ENCODE results near the gene LLCFC1. TPM values are rescaled to one million over a fixed set of nuclear protein-coding genes. Genes with fewer than 3 reads are reported as not detected.

LLCFC1 gene
- total RNA-seq, 1 experiment from 2014 or later: not detected

GRCh38 chr7:142890874-142891485 is 48.3 kb upstream of the LLCFC1 start:
- Histone ChIP-seq H3K27ac (ENCODE audit: low read length) (no peak overlapping the region), H3K27me3 (ENCODE audit: control insufficient read depth, insufficient read depth, low read length) (no peaks in the 10 kb centered on the region; the same call in 1 of the 2 replicates), H3K9me3 (ENCODE audit: control insufficient read depth, insufficient read depth, low read depth, low read length) (no peaks in the 10 kb centered on the region), H3K4me3 (ENCODE audit: low read depth in 2 of 2, low read length in 2 of 2) (no peak overlapping the region), H3K36me3 (ENCODE audit: control insufficient read depth, insufficient read depth, low read length) (no peaks in the 10 kb centered on the region), H3K4me1 (ENCODE audit: control insufficient read depth, insufficient read depth, low read length) (no peaks in the 10 kb centered on the region)
- ChIA-PET CTCF (no interaction called here), POLR2A (no interaction called here)
- no TSS peak for BruUV-seq (replicated peaks)
- no peak for ATAC-seq
- in situ Hi-C loops (cut with HindIII; ENCODE audit: low pct_unique_long_range_greater_than_20kb, low sequenced_read_pairs) (no loop called here), intact Hi-C loops (cut with micrococcal nuclease; ENCODE audit: unreplicated experiment) (no loop called here)
- DNase-seq (ENCODE audit: low read depth, low spot score): no peak
- TF ChIP-seq TCF7L2 (IDR thresholded peaks at IDR 0.05; ENCODE audit: low read depth, low read length) (no peak), POLR2AphosphoS5 (IDR thresholded peaks at IDR 0.05; ENCODE audit: low read depth, low read length) (no peak), CTCF (IDR thresholded peaks at IDR 0.05) (no peak), SIN3A (IDR thresholded peaks at IDR 0.05; ENCODE audit: borderline replicate concordance, insufficient read depth, low read depth, low read length) (no peak)

- CTCF ChIA-PET: no interaction called here
- ATAC-seq (no peak), DNase-seq (ENCODE audit: low read depth, low spot score) (no peak)
- H3K9me3 ChIP-seq (ENCODE audit: control insufficient read depth, insufficient read depth, low read depth, low read length): no peaks in the 10 kb centered on the region
- TF ChIP-seq CTCF (IDR thresholded peaks at IDR 0.05) (no peak), REST (IDR thresholded peaks at IDR 0.05; ENCODE audit: insufficient read depth in 1 of 2, low read depth in 2 of 2, low read length in 1 of 2) (no peak), TCF7L2 (IDR thresholded peaks at IDR 0.05; ENCODE audit: low read depth, low read length) (no peak), SIN3A (IDR thresholded peaks at IDR 0.05; ENCODE audit: borderline replicate concordance, insufficient read depth, low read depth, low read length) (no peak), POLR2AphosphoS5 (IDR thresholded peaks at IDR 0.05; ENCODE audit: low read depth, low read length) (no peak)
- H3K36me3 ChIP-seq (ENCODE audit: control insufficient read depth, insufficient read depth, low read length): no peaks in the 10 kb centered on the region
- no peak overlapping the region for H3K4me3 ChIP-seq (ENCODE audit: low read depth in 2 of 2, low read length in 2 of 2)
- POLR2A ChIA-PET: no interaction called here
- BruUV-seq (replicated peaks): no TSS peak
- intact Hi-C loops (cut with micrococcal nuclease; ENCODE audit: unreplicated experiment) (no loop called here), in situ Hi-C loops (cut with HindIII; ENCODE audit: low pct_unique_long_range_greater_than_20kb, low sequenced_read_pairs) (no loop called here)
- no peak overlapping the region for H3K27ac ChIP-seq (ENCODE audit: low read length)
- no peaks in the 10 kb centered on the region; the same call in 1 of the 2 replicates for H3K27me3 ChIP-seq (ENCODE audit: control insufficient read depth, insufficient read depth, low read length)
- no peaks in the 10 kb centered on the region for H3K4me1 ChIP-seq (ENCODE audit: control insufficient read depth, insufficient read depth, low read length)
Observed at GRCh38 chr7:142891490-142892082, 47.7 kb upstream of the LLCFC1 start.

Measured in Panc1 (cell line).